Left cardiac atrium (tissue), 4 donors: ENCODE data around the gene SUMO3. TPM values are rescaled to one million over a fixed set of nuclear protein-coding genes. Genes with fewer than 3 reads are reported as not detected.

ENCODE experiments used
- ATAC-seq, 2 donors: fragments of 200-7000 bp; cut with Tn5 transposase; one replicate each; pipeline ENCODE4 v1.9.1; 2020; ENCODE audit warnings: mild to moderate bottlenecking in 2 of 2, moderate library complexity in 2 of 2
- DNase-seq: peaks from one replicate; pipeline ENCODE4 v3.0.0-alpha.2; 2020
- intact Hi-C, 2 donors: fragments of 100-400 bp; cut with DNase I; formaldehyde crosslinking; loops; one replicate each; pipeline versions ENCODE4 v1.14.1 to v1.15.1; 2022 to 2023
- total RNA-seq, 2 donors: library from RNA; stranded (reverse); fragmentation: NEBNext Ultra II Directional; extraction: Animal tissue kit (Norgen Biotek cat#: 25700); gene quantifications; one replicate each; pipeline ENCODE4 v1.2.1, GENCODE V29; 2021
- donor health status: DM: no; HTN: yes; CAD: no.
- donor health status: DM: no; HTN: yes; CAD: no; lungs with severe emphysema.
- donor health status: DM: yes; HTN: yes; CAD: no.
- donor health status: Dilated cardiomyopathy.

SUMO3 gene
- total RNA-seq, 2 donors from 2014 or later = 71.2 to 93.3 TPM

GRCh38 chr21:44757731-44758130, 60.1 kb downstream of the SUMO3 start:
- DNase-seq = no peak
- intact Hi-C loops = no loop called here
- no peak for ATAC-seq

GRCh38 chr21:44756423-44757185, 61.3 kb downstream of the SUMO3 start:
- intact Hi-C loops = no loop called here
- no peak for DNase-seq
- ATAC-seq = no peak

Other genes starting within 250 kb of the SUMO3 start
- gene KRTAP10-4, start 244.3 kb downstream of the SUMO3 start, total RNA-seq = not detected
- gene KRTAP10-5, start 237.5 kb downstream of the SUMO3 start, total RNA-seq = not detected
- gene KRTAP10-6, start 225.6 kb downstream of the SUMO3 start, total RNA-seq = not detected
- not detected for gene KRTAP10-7, start 217.5 kb downstream of the SUMO3 start, total RNA-seq
- not detected for gene KRTAP10-8, start 206.0 kb downstream of the SUMO3 start, total RNA-seq
- gene KRTAP10-9, start 191.0 kb downstream of the SUMO3 start, total RNA-seq = not detected
- gene KRTAP10-10, start 180.7 kb downstream of the SUMO3 start, total RNA-seq = not detected
- not detected for gene KRTAP10-11, start 171.6 kb downstream of the SUMO3 start, total RNA-seq
- gene KRTAP12-4, start 163.4 kb downstream of the SUMO3 start, total RNA-seq = not detected
- not detected for gene KRTAP12-3, start 160.1 kb downstream of the SUMO3 start, total RNA-seq
- gene KRTAP12-2, start 151.1 kb downstream of the SUMO3 start, total RNA-seq = not detected
- gene KRTAP12-1, start 135.9 kb downstream of the SUMO3 start, total RNA-seq = not detected
- not detected for gene KRTAP10-12, start 120.9 kb downstream of the SUMO3 start, total RNA-seq
- 1 to 10 TPM in 1 of 2 donors, under 1 TPM in 1; 0.39 to 1.6 TPM for gene TSPEAR, start 106.5 kb downstream of the SUMO3 start, total RNA-seq
- gene UBE2G2, start 16.2 kb downstream of the SUMO3 start, total RNA-seq = 10 to 100 TPM; 62.0 to 83.0 TPM
- gene PTTG1IP, start 55.6 kb upstream of the SUMO3 start, total RNA-seq = 100 to 1,000 TPM; 181 to 195 TPM
- 10 to 100 TPM; 31.5 to 70.7 TPM for gene ITGB2, start 102.8 kb upstream of the SUMO3 start, total RNA-seq
- 10 to 100 TPM; 26.1 to 28.6 TPM for gene SLX9, start 122.0 kb upstream of the SUMO3 start, total RNA-seq